Osteocyte (in vitro differentiated cells): Measurements from ENCODE around the gene SLC5A1. TPM values are rescaled to one million over a fixed set of nuclear protein-coding genes. Genes with fewer than 3 reads are reported as not detected.

Experiments used
- DNase-seq: peaks from one replicate; pipeline ENCODE4 v3.0.0; 2021; ENCODE audit warnings: mixed read lengths; ENCODE audit not compliant: unreplicated experiment; ENCODE audit errors: extremely low spot score
- H3K27ac Mint-ChIP-seq: one replicate; pipeline ENCODE4 v1.8.0; 2021; ENCODE audit warnings: mild to moderate bottlenecking, mixed read lengths; ENCODE audit not compliant: unreplicated experiment
- H3K27me3 Mint-ChIP-seq: one replicate; pipeline ENCODE4 v1.8.0; 2021; ENCODE audit warnings: mixed read lengths; ENCODE audit not compliant: unreplicated experiment
- H3K36me3 Mint-ChIP-seq: one replicate; pipeline ENCODE4 v1.8.0; 2021; ENCODE audit warnings: mixed read lengths; ENCODE audit not compliant: unreplicated experiment
- H3K4me1 Mint-ChIP-seq: one replicate; pipeline ENCODE4 v1.8.0; 2021; ENCODE audit warnings: mixed read lengths; ENCODE audit not compliant: unreplicated experiment
- H3K4me3 Mint-ChIP-seq: one replicate; pipeline ENCODE4 v1.8.0; 2021; ENCODE audit warnings: mild to moderate bottlenecking, moderate library complexity, mixed read lengths; ENCODE audit not compliant: unreplicated experiment
- H3K9me3 Mint-ChIP-seq: one replicate; pipeline ENCODE4 v1.8.0; 2021; ENCODE audit warnings: mixed read lengths; ENCODE audit not compliant: unreplicated experiment
- total RNA-seq: library from RNA; stranded (reverse); gene quantifications from 2 replicates; pipeline ENCODE4 v1.2.1, GENCODE V29; 2021
- TF ChIP-seq, protein P1 (sequence below): fragments of 200-600 bp; sonication (generic); IDR thresholded peaks from 2 replicates; pipeline ENCODE4 v1.5.0; 2021; ENCODE audit warnings: antibody characterized with exemption, mild to moderate bottlenecking, moderate library complexity

Gene SLC5A1
- total RNA-seq, 1 donor from 2014 or later: not detected

DNA sequence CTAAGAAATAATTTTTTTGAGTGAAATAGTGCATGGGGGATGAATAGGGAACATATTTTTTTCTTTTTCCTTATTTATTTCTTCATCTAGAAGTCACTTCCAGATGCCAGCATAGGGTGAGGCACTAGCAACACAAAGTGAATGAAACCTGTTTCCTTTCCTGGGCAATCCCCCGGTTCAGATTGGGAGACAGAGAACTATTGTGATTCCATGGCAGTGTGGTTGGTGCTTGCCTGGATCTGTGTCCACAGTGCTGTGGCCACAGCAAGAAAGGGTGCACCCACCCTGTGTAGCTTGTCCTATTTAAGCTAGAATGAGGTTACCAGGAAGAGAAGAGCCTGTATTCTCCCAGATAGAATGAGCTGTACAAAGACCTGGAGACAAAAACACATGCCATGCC, 57.6 kb downstream of the SLC5A1 start:
- H3K27me3 Mint-ChIP-seq: peaks cover 3% of the 10 kb centered on the region
- H3K27ac Mint-ChIP-seq: no peak overlapping the region
- H3K9me3 Mint-ChIP-seq: no peaks in the 10 kb centered on the region
- no peaks in the 10 kb centered on the region for H3K36me3 Mint-ChIP-seq
- no peaks in the 10 kb centered on the region for H3K4me1 Mint-ChIP-seq
- TF ChIP-seq, protein P1, sequence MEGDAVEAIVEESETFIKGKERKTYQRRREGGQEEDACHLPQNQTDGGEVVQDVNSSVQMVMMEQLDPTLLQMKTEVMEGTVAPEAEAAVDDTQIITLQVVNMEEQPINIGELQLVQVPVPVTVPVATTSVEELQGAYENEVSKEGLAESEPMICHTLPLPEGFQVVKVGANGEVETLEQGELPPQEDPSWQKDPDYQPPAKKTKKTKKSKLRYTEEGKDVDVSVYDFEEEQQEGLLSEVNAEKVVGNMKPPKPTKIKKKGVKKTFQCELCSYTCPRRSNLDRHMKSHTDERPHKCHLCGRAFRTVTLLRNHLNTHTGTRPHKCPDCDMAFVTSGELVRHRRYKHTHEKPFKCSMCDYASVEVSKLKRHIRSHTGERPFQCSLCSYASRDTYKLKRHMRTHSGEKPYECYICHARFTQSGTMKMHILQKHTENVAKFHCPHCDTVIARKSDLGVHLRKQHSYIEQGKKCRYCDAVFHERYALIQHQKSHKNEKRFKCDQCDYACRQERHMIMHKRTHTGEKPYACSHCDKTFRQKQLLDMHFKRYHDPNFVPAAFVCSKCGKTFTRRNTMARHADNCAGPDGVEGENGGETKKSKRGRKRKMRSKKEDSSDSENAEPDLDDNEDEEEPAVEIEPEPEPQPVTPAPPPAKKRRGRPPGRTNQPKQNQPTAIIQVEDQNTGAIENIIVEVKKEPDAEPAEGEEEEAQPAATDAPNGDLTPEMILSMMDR: no peak
- no peak for DNase-seq
- no peak overlapping the region for H3K4me3 Mint-ChIP-seq

DNA sequence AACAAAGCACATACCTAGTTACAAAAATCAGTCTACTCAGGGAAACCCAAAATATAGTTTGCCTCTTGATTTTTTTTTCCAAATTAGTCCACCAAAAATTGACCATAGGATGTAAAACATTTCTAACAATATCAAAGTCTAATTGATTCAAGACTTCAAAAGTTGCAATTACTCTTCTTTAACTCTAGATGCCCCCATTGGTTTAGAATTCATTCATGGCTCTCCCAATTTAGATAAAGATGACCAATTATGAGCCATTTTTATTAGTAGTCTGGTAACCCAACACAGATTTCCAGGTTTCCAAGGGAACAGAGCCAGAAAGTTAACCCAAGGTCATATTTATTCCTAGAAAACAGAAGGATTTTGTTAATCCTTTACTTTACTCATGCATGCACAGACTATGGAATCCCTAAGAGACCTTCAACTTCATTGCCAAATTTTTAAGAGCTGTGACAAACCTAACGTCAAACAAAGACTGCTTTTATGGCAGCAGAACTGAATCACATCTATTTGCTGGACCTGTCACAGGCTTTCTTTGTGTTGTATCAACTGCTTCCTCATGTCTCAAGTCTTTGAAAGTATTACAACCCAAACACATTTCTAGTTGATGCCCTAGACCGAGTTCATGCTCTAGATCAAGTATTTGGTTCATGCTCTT, 60.7 kb downstream of the SLC5A1 start:
- H3K4me1 Mint-ChIP-seq: no peaks in the 10 kb centered on the region
- no peaks in the 10 kb centered on the region for H3K36me3 Mint-ChIP-seq
- H3K4me3 Mint-ChIP-seq: no peak overlapping the region
- no peak for DNase-seq
- no peak overlapping the region for H3K27ac Mint-ChIP-seq
- H3K9me3 Mint-ChIP-seq: no peaks in the 10 kb centered on the region
- no peaks in the 10 kb centered on the region for H3K27me3 Mint-ChIP-seq
- TF ChIP-seq, protein P1: peak; percentile 33

DNA sequence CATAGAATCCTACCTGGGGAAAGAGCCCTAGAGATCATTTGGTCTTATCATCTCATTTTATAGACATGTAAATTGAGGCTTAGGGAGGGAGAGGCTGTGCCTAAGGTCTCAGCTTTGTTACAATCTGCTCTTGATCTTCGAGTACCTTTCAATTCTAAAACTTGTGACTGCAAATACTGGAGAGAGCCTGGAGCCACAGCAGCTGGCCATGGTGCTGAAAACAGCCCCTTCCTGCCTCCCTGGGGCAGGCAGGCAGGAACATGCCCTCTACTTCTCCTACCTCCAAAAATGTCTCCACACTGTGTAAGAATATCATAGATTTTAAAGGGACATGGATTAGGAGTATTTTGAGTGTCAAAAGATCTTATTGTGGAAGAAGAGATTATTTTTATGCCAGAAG, 63.9 kb downstream of the SLC5A1 start:
- H3K9me3 Mint-ChIP-seq: no peaks in the 10 kb centered on the region
- DNase-seq: no peak
- H3K4me1 Mint-ChIP-seq: no peaks in the 10 kb centered on the region
- H3K27me3 Mint-ChIP-seq: peaks cover 8% of the 10 kb centered on the region
- TF ChIP-seq, protein P1: no peak
- no peak overlapping the region for H3K4me3 Mint-ChIP-seq
- H3K36me3 Mint-ChIP-seq: no peaks in the 10 kb centered on the region
- no peak overlapping the region for H3K27ac Mint-ChIP-seq

DNA sequence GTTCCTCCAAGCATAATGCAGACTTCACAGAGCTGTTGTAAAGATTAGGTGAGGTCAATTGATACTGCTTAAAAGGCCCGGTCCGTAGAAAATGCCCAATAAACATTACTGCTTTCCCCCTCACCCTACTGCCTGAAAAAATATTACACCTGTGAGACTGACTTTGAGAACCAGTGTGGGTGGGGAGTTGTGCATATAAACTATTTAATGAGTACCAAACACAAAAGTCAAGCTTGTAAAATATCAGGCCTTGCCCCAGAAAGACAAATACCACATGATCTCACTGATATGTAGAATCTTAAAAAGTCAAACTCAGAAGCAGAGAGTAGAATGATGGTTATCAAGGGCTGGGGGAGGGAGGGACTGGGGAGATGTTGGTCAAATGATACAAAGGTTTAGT, 69.3 kb downstream of the SLC5A1 start:
- no peaks in the 10 kb centered on the region for H3K4me1 Mint-ChIP-seq
- H3K4me3 Mint-ChIP-seq: no peak overlapping the region
- H3K9me3 Mint-ChIP-seq: no peaks in the 10 kb centered on the region
- H3K36me3 Mint-ChIP-seq: no peaks in the 10 kb centered on the region
- no peak for DNase-seq
- H3K27me3 Mint-ChIP-seq: peaks cover 22% of the 10 kb centered on the region
- no peak overlapping the region for H3K27ac Mint-ChIP-seq
- TF ChIP-seq, protein P1: no peak

DNA sequence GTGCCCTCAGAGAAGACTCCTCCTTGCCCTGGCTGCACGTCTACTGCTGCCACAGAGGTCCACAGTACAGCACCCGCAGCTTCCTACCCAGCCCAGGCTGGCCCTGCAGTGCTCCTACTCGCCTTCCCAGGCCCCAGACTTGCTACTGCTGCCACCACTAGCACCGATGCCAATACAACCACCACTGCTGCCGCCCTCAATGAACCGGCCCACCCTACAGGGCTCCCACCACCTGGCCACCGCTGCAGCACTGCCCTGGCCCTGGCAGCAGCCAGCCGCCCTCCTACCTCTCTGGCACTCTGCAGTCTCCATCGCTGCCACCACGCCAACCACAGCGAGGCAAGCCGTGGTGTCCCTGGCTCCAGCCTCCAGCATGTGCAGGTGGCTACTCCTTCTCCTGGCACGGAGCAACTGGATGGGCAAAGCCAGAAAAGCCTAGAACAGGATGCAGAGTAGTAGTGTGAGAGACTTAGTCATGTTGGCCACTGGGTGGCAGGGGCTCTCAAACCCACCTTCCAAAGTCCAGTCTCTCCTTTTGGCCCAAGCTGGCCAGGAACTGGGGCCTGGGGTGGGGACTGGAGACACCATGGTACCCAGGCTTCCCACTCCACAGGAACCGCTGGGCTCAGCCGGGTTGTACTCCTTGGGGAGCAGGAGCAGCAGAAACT, 76.6 kb downstream of the SLC5A1 start:
- DNase-seq: no peak
- Mint-ChIP-seq H3K4me3 (no peak overlapping the region), H3K9me3 (no peaks in the 10 kb centered on the region), H3K27ac (no peak overlapping the region), H3K36me3 (no peaks in the 10 kb centered on the region), H3K4me1 (no peaks in the 10 kb centered on the region), H3K27me3 (peaks cover 17% of the 10 kb centered on the region)
- TF ChIP-seq, protein P1: no peak
